Endothelial cell of umbilical vein (primary cell): Measurements from ENCODE around the gene WSB2. TPM values are rescaled to one million over a fixed set of nuclear protein-coding genes. Genes with fewer than 3 reads are reported as not detected.

ENCODE experiments used
- BruUV-seq: library from RNA; stranded (reverse); fragments of 400-500 nt; replicated peaks from 2 replicates; lab custom pipeline; 2021; lab: Mats Ljungman, UMichigan
- CTCF ChIA-PET: fragments of 300-600, 350-600 bp; sonication (Branson Sonifier 250); formaldehyde crosslinking; loops from one replicate; lab custom pipeline; 2021; ENCODE audit warnings: antibody characterized with exemption, inconsistent platforms; lab: Charles Lee
- POLR2A ChIA-PET: fragments of 300-600, 350-600 bp; sonication (Branson Sonifier 250); formaldehyde crosslinking; loops from one replicate; lab custom pipeline; 2021; ENCODE audit warnings: antibody characterized with exemption, inconsistent platforms; lab: Charles Lee
- DNase-seq: peaks from one replicate; pipeline ENCODE4 v3.0.0-alpha.2; 2011; ENCODE audit warnings: low read depth, low spot score
- FAIRE-seq: peaks from 2 replicates; lab custom pipeline; 2011; peaks lifted over from hg19 to GRCh38; lab: Jason Lieb, UNC
- H2AFZ ChIP-seq: 2 replicates; pipeline ENCODE4 v1.6.0; 2012; ENCODE audit warnings: low read depth, low read length, control low read depth, inconsistent platforms
- H3K27ac ChIP-seq: 2 replicates; pipeline ENCODE4 v1.5.1; 2011; ENCODE audit warnings: low read depth, mild to moderate bottlenecking, control low read depth, low read length, moderate library complexity; ENCODE audit not compliant: insufficient read depth
- H3K27me3 ChIP-seq, 2 experiments: 2 replicates each; pipeline versions ENCODE4 v1.6.0 to v1.6.1; 2011; ENCODE audit warnings: low read length in 2 of 2, mixed read lengths in 1 of 2; ENCODE audit not compliant: control insufficient read depth in 2 of 2, insufficient read depth in 2 of 2
- H3K36me3 ChIP-seq, 2 experiments: 2 replicates in 1 of 2; 3 replicates in 1 of 2; pipeline ENCODE4 v1.5.1; 2011; ENCODE audit warnings: low read length in 2 of 2, mild to moderate bottlenecking in 1 of 2, moderate library complexity in 1 of 2; ENCODE audit not compliant: control insufficient read depth in 2 of 2, insufficient read depth in 2 of 2; ENCODE audit errors: extremely low read depth in 1 of 2
- H3K4me1 ChIP-seq: 3 replicates; pipeline ENCODE4 v1.5.1; 2011; ENCODE audit warnings: mild to moderate bottlenecking, low read length; ENCODE audit not compliant: control insufficient read depth, insufficient read depth; ENCODE audit errors: extremely low read depth
- H3K4me2 ChIP-seq: 2 replicates; pipeline ENCODE4 v1.6.1; 2011; ENCODE audit warnings: low read length, control low read depth, mixed read lengths; ENCODE audit not compliant: insufficient read depth
- H3K4me3 ChIP-seq, 3 experiments: fragments of 200-600 bp in 1 of 3; sonication (generic), shearing (Covaris generic) in 1 of 3; replicated peaks in 1 of 3; 2 replicates each; pipeline ENCODE4 v1.5.1; 2011 to 2016; ENCODE audit warnings: control low read depth in 3 of 3, low read length in 3 of 3, mild to moderate bottlenecking in 2 of 3, inconsistent platforms in 1 of 3, low read depth in 1 of 3, moderate library complexity in 1 of 3; ENCODE audit not compliant: insufficient read depth in 1 of 3
- H3K79me2 ChIP-seq: 2 replicates; pipeline ENCODE4 v1.6.0; 2012; ENCODE audit warnings: low read length, inconsistent platforms; ENCODE audit not compliant: control insufficient read depth, insufficient read depth
- H3K9ac ChIP-seq: replicated peaks from 2 replicates; pipeline ENCODE3; 2011; ENCODE audit warnings: low read length, control low read depth; ENCODE audit not compliant: insufficient read depth; ENCODE audit errors: extremely low read depth
- H3K9me1 ChIP-seq: replicated peaks from 3 replicates; pipeline ENCODE4 v1.6.0; 2011; ENCODE audit warnings: mild to moderate bottlenecking, low read length; ENCODE audit not compliant: control insufficient read depth, insufficient read depth; ENCODE audit errors: extremely low read depth
- H3K9me3 ChIP-seq: replicated peaks from 2 replicates; pipeline ENCODE4 v1.5.1; 2012; ENCODE audit warnings: low read length, inconsistent platforms; ENCODE audit not compliant: control insufficient read depth, insufficient read depth
- H4K20me1 ChIP-seq: replicated peaks from 2 replicates; pipeline ENCODE3; 2011; ENCODE audit warnings: mild to moderate bottlenecking, low read length; ENCODE audit not compliant: control insufficient read depth, insufficient read depth; ENCODE audit errors: extremely low read depth
- EZH2 ChIP-seq: IDR thresholded peaks from 2 replicates; pipeline ENCODE4 v1.6.1; 2012; ENCODE audit warnings: borderline replicate concordance, low read depth, mild to moderate bottlenecking, moderate library complexity, low read length, inconsistent platforms; ENCODE audit not compliant: severe bottlenecking
- GATA2 ChIP-seq: IDR thresholded peaks from 2 replicates; pipeline ENCODE4 v1.7.0; 2011; ENCODE audit warnings: low read depth, mild to moderate bottlenecking, moderate library complexity, mixed read lengths, low read length; ENCODE audit not compliant: insufficient read length, insufficient read depth
- MAX ChIP-seq: IDR thresholded peaks from 2 replicates; pipeline ENCODE4 v1.6.1; 2011; ENCODE audit not compliant: insufficient read depth, insufficient read length
- POLR2A ChIP-seq: IDR thresholded peaks from 2 replicates; pipeline ENCODE4 v1.6.1; 2012; ENCODE audit warnings: low read depth, mild to moderate bottlenecking, control low read depth, low read length
- POLR2AphosphoS5 ChIP-seq: IDR thresholded peaks from 2 replicates; pipeline ENCODE4 v1.6.1; 2012; ENCODE audit warnings: low read depth, mild to moderate bottlenecking, control low read depth, low read length, moderate library complexity; ENCODE audit not compliant: insufficient read depth
- dilution Hi-C: fragments of 300-500 bp; cut with MboI; formaldehyde crosslinking; loops from one replicate; pipeline ENCODE4 v1.15.0; 2019; ENCODE audit warnings: low sequenced_read_pairs; ENCODE audit not compliant: extremely low pct_ligation_motif_present
- intact Hi-C: fragments of 100-400 bp; cut with micrococcal nuclease; formaldehyde crosslinking; loops from one replicate; pipeline ENCODE4 v1.10.0; 2022
- polyA plus RNA-seq, 4 experiments: library from polyadenylated mRNA; depleted of rRNA in 3 of 4; stranded (reverse) in 3 of 4; unstranded in 1 of 4; fragments of >200 nt; gene quantifications; 2 replicates each; pipeline versions ENCODE4 v1.2.1 to v1.2.3, GENCODE V29; 2011 to 2012; ENCODE audit warnings: missing spikeins in 1 of 4
- total RNA-seq: library from RNA; stranded (reverse); gene quantifications from 2 replicates; pipeline ENCODE4 v1.2.3, GENCODE V29; 2021

The WSB2 gene
- total and polyA plus RNA-seq, 2 donors (not counting 3 experiments of a cell fraction or from before 2014, with no cell fraction given): 73.6 to 107 TPM

- CTCF ChIA-PET: interaction anchor here (0.6 to 3.2 kb wide), 10 partner anchors 8 to 1115 kb away, joined by 3 to 14 read pairs (median 3); partner anchors contain the start of genes HSPB8 and PEBP1
- H3K27me3 ChIP-seq: no peaks in the 10 kb centered on the region
- H4K20me1 ChIP-seq: no peaks in the 10 kb centered on the region
- H3K4me2 ChIP-seq: no peak overlapping the region
- H3K27ac ChIP-seq: no peak overlapping the region
- DNase-seq (peak; percentile 4), FAIRE-seq (no peak)
- H3K9ac ChIP-seq: no peak overlapping the region
- POLR2A ChIA-PET: no interaction called here
- dilution Hi-C loops (no loop called here), intact Hi-C loops (loop anchor here (1.0 kb wide), 1 partner anchor 26 kb away; no protein-coding TSS in a partner anchor)
- peaks cover 17% of the 10 kb centered on the region for H3K4me1 ChIP-seq
- no peak overlapping the region for H2AFZ ChIP-seq
- H3K36me3 ChIP-seq: peaks cover 0 to 5% of the 10 kb centered on the region in 2 experiments
- no peak overlapping the region for H3K4me3 ChIP-seq
- H3K9me3 ChIP-seq: no peaks in the 10 kb centered on the region
- H3K79me2 ChIP-seq: peaks cover 21% of the 10 kb centered on the region
- BruUV-seq: no TSS peak
- TF ChIP-seq MAX: no peak
- no peak for TF ChIP-seq EZH2
- no peak for TF ChIP-seq GATA2
- TF ChIP-seq POLR2A: no peak
- TF ChIP-seq POLR2AphosphoS5: no peak
- H3K9me1 ChIP-seq: no peaks in the 10 kb centered on the region
Observed at GRCh38 chr12:118063576-118064391, 2.8 kb upstream of the WSB2 start.
